Subcutaneous adipose tissue (tissue), 4 donors: ENCODE data around the gene SPOCK2. TPM values are rescaled to one million over a fixed set of nuclear protein-coding genes. Genes with fewer than 3 reads are reported as not detected.

ENCODE experiments used
- total RNA-seq, 4 donors: library from RNA; depleted of rRNA; stranded (reverse); fragments of >200 nt; gene quantifications; one replicate each; pipeline ENCODE4 v1.1.0, GENCODE V29; 2016
- TF ChIP-seq, protein P1 (sequence below): fragments of 450-650 bp; IDR thresholded peaks from one replicate; pipeline ENCODE4 v1.5.1; 2016; ENCODE audit warnings: low read depth, mild to moderate bottlenecking, control low read depth, antibody characterized with exemption, moderate library complexity

SPOCK2 gene
- total RNA-seq, 4 donors from 2014 or later: 2.6 to 6.0 (median 3.8) TPM

DNA sequence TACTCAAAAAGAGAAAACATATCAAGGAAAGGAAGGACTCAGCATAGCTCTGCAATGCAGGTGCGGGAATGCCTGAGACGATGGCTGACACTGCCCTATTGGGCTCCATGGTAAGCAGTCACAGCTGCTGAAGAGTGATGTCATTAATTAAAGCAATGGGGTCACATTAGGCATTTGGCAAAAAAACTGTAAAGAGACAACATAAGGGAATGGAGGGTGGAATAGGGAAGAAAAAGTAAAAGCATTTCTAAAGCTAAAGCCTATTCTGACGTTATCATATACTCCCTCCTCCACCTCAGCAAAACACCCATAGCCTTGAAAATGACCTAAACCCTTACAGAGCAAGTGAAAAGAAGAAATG, 38.5 kb upstream of the SPOCK2 start:
- TF ChIP-seq, protein P1, sequence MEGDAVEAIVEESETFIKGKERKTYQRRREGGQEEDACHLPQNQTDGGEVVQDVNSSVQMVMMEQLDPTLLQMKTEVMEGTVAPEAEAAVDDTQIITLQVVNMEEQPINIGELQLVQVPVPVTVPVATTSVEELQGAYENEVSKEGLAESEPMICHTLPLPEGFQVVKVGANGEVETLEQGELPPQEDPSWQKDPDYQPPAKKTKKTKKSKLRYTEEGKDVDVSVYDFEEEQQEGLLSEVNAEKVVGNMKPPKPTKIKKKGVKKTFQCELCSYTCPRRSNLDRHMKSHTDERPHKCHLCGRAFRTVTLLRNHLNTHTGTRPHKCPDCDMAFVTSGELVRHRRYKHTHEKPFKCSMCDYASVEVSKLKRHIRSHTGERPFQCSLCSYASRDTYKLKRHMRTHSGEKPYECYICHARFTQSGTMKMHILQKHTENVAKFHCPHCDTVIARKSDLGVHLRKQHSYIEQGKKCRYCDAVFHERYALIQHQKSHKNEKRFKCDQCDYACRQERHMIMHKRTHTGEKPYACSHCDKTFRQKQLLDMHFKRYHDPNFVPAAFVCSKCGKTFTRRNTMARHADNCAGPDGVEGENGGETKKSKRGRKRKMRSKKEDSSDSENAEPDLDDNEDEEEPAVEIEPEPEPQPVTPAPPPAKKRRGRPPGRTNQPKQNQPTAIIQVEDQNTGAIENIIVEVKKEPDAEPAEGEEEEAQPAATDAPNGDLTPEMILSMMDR: no peak

- TF ChIP-seq, protein P1: no peak
Measured at GRCh38 chr10:72126184-72126871, 38.0 kb upstream of the SPOCK2 start.

DNA sequence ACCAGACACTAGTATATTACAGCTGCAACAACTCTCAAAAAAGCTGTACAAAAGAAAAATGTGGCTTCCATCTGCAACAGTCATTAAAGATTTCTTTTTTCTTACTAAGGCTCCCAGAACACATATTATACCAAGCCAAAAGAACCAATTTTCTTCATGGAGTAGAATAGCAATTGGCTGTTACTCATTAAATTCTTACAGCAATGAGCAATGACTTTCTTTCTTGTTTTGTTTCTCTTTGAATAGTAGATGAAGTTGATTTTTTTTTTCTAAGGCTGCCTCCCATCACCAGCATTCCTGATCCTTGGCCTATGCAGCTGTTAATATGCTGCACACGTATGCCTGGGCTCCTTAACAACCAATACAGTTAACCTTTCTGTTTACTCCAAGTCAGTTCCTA, 36.6 kb upstream of the SPOCK2 start:
- TF ChIP-seq, protein P1: no peak

GRCh38 chr10:72124381-72124780, 36.0 kb upstream of the SPOCK2 start:
- TF ChIP-seq, protein P1: no peak

DNA sequence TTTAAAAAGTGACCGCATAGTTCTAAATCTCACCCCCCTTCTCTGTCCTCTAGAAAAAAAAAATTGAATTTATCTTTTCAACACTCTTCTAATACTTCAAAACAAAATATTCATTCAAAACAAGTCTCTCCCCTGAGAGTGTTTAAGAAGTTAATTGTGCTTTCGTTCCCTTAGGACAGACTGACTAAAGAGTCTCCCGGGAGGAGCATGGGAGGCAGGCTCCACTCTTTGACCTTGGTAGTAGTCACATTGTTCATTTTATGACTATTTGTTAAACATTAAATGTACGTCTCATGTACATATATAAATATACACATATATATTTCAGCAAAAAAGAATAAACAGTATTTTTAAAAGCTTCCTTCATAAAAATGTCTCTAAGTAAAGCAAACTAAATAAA, 35.3 kb upstream of the SPOCK2 start:
- TF ChIP-seq, protein P1: no peak

DNA sequence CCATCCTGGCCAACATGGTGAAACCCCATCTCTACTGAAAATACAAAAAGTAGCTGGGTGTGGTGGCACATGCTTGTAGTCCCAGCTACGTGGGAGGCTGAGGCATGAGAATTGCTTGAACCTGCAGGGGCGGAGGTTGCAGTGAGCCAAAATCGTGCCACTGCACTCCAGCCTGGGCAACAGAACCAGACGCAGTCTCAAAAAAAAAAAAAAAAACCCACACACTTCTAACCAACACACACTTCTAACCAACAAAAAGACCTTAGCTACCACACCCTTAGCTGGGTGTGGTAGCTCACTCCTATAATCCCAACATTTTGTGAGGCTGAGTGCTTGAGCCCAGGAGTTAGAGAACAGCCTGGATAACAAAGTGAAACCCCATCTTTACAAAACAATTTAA, 33.9 kb upstream of the SPOCK2 start:
- TF ChIP-seq, protein P1: no peak

DNA sequence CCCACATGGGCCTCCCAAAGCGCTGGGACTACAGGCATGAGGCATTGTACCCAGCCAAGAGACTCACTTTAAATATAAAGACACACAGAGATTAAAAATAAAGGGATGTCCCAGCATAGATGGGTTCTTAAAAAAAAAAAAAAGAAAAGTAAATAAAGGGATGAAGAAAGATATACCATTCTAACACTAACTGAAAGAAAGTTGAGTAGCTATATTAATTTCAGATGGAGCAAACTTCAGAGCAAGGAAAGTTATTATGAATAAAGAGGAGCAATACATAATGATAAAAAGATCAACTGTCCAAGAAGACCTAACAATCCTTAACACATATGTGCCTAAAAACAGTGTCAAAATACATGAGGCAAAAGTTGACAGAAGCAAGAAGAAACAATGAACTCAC, 33.0 kb upstream of the SPOCK2 start:
- TF ChIP-seq, protein P1: no peak
